Measurements from ENCODE around the gene NR4A1.

NR4A1 gene

DNA sequence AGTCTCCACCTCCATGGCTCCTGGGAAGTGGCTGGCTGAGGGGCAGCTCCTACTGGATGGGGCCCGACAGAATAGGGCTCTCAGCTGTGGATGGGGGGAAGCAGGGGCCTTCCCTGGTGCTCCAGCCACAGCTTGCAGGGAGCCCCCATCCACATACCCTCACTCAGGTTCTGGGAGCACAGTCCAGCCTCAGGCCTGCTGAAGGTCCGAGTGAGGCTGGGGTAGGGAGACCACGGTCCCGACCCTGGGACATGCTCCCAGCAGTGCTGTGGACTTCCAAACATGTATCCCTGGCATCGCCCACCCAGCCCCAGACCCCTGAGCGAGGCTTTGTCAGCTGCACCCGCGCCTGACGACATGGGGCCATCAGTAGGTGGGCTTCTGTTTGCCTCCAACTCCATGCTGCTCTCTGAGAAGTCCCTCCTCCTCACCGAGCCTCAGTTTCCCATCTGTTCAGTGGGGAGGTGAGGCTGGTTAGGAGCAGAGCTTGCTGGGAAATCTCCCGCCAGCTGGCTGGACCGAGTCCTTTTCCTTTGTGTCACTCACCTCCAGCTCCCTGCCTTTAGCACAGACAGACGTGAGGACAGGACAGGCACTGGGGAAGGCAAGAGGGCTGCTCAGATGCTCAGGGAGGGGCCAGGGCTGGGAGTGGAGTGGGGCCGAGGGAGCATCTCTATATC lies 9.4 kb downstream of the NR4A1 start:
- no peak for DNase-seq

DNA sequence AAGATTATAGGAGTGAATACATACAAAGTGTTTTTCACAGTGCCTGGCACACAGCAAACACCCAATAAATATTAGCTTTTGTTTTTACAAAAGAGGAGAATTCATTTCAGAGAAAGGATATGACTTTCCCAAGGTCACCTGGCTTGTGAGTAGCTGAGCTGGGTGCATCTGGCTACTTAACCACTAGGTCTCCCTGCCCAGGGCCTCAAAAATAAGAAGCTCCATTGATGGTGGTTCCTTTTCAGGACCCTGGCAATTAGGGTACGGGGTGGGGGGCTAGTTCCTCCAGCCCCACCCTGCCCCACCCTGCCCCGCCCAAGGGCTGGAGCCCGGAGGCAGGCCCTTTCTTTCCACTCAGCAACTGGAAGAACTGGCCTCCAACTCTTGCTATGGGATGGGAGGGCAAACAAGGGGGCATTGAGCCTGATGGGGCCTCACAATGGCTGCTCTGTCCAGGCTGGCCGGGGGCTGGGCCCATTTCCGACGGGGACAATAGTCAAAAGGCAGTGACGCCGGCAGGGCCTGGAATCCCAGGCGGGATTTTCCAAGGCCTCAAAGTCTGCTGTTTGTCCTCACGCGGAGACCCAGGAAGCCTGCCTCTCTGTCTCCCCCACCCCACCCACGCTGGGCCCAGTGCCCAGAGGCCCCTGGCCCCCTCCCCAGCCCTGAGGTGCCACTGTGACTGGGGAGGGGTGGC lies 10.4 kb downstream of the NR4A1 start:
- DNase-seq = no peak

DNA sequence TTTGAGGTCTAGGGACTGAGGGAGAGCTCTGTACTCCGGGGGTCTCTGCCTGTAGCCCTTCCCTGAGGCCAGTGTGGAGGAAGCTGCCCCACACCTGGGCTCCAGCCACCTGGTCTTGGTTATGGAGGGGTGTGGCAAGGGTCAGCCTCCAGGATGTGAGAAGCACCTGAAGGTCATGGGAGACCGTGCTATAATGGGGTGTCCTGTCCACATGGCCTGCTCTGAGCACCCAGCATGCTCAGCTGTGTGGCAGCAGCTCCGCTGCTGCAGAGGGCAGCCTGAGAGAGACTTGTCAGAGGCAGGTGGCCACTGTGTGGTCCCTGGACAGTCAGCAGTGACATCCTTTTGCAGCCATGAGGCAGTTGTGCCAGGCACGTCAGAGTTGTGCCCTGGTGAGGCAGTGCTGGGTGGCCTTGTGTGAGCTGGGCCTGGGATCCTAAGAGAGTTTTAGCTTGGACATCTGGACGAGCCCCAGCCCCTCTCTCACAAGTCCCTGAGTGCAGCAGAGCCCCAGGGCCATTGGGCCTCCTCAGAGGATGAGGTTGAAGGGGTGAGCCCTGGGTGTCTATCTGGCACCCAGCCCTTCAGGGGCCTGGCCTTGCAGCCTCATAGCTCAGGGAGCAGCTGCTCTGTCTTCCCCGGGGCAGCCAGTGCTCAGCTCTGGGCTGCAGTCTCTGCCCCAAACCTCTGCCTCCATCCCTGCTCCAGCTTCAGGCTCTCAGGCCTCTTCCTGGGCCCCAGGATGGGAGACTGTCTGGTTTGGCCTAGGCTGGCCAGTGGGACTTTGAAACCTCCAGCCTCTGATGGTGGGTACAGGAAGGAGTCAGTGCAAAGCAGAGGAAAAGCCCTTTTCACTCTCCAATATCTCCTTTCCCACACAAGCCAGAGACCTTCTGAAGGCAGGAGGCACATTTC lies 11.2 kb downstream of the NR4A1 start:
- DNase-seq = no peak

DNA sequence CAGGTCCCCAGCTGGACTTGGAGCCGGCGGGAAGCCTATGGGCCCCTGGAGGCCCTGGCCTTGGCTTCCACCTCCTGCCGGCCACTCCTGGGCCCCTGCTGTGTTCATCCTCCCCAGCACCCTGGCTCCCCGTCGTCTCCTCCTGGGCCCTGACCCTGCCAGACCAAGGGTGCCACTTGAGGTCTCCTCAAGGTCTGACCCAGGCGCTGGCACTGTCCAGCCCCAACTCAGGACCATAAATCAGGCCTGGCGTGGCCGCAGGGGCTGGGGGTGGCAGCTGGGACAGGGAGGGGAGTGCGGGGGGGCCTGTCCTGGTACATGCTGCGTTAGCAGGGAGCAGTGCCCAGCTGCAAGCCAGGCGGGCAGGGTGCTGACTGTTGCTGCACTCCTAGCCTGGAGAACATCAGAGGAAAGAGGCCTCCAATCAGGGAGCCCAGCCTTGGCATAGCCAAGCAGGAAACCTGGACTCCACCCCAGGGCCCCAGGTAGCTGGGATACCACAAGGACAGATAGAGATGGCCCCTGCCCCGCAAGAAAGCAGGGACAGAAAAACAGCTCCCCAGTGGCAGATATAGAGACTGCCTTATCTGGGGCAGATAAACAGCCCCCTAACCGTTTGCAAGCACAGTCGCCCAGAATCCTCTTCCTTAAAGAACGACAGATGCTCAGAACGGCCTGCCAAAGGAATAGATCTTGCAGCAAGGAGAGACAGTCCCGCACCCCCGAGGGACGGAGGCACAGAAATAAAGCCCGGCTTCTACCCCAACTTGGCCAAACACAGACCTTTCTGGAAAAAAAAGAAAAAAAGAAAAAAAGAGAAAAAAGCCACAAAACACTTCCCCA lies 12.1 kb downstream of the NR4A1 start:
- no peak for DNase-seq

DNA sequence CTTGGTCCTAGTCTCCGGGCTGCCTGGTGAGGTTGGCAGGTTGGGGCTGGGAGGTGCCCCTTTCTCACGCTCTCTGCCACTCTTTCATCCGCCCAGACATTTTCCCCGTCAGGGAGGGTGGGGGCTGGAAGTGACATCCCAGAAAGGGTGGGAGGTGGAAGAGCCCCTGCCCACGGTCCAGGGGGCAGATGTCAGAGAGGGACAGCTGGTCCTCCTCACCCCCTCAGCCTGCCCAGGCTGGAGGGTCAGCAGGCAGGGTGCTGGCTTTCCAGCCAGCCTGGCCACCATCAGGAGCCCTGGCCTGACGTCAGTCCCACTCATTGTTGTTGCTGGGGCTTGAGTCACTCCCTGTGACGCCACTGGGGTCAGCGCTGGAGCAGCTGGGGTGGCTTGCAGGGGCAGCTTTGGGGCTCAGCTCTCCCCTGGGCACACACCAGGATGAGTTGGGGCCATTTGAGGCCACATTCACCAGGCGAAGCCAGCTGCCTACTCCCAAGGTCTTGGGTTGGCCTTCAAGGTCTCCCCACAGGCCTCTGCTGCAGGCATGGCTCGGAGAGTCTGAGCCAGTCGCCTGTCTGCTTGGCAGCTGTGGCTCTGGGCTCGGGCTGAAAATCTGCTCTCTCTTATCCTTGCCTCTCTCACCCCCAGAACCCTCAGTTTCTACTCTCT lies 12.9 kb downstream of the NR4A1 start:
- DNase-seq = no peak

DNA sequence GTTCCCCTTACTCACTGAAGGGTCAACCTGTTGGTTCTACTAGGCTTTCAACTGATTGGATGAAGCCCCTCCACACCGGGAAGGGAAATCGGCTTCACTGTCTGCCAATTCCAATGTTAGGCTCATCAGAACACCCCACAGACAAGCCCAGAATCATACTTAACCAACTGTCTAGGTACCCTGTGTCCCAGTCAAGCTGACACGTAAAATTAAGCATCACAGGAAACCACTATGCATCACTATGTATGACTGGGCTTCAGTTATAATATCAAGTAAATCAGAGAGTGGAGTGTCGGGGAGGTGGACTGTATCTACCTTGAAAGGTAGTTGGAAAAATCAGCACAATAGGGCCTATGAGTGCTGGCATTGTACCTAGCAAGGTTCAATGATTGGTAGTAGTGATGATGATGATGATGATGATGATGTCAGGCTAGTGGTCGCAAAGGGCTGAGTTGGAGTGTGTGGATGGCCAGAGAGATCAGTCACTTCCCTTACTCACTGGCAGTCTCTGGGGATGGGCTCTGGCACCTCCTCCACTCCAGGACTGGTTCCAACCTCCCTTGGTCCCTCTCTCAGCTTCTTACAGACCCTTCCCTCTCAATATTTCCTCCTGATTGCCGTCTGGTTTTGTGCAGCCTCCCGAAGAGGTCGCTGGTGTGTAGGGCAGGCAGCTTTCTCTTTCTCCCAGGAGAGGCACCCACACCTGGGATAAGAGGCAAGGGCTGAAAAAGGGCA lies 15.3 kb downstream of the NR4A1 start:
- peak; percentile 38 for DNase-seq

DNA sequence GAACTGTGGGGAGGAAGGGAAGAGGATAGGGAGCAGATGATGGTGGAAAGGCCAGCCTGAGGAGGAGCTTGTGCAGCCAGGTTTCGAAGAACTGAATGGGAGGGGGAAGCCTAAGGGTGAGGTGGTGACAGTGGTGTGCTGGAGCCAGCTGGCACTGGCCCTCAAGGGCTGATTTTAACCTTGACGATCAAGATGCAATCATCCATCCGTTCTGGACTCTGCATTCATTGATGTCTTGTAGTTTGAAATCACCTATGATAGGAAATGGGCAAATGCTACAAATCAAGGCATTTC lies 15.8 kb downstream of the NR4A1 start:
- DNase-seq = no peak

DNA sequence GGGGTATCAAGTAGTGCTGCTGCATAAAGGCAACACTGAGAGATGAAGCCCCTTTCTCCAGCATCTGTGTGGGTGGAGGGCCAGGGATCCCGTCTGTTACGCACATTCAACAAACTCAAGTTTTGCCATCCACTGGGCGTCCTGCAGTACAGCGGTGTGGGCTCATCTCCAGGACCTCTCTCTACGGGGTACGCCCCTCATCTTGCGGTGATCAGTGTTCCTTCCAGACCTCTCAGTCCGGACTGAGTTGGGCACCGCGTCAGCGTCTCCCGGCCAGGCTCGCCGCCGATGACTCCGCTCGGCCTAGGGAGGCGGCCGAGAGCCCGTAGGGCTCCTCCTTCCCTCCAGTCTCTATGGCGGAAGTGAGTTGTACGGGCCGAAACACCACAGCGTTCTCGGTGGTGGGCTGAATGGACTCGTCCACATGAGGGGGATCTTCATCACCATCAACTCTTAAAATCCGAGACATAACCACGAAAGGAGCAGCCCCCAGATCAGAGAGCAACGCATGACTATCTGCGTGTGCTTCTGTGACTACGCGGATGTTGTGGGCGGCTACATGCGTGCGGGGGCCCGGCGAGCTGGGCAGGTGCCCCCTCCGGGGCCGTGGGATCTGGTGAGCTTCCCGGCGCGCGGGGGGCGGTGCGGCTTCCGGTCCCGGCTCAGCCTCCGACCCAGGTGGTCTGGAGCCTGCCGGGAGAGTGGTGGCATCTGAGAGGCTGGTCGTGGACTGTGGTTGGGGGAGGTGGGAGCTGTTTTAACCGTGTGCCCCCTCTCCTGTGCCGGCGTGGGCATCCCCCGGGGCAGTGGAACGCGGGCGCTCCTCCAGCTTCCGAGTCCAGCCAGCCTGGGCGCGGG lies 18.3 kb downstream of the NR4A1 start, which contains the start of gene ATG101:
ATG101 (plus strand) TSS at position 652 of the 858 bp plus-strand sequence. CDS start 3,673 bp downstream, outside the sequence.
- peak; percentile 95 for DNase-seq

DNA sequence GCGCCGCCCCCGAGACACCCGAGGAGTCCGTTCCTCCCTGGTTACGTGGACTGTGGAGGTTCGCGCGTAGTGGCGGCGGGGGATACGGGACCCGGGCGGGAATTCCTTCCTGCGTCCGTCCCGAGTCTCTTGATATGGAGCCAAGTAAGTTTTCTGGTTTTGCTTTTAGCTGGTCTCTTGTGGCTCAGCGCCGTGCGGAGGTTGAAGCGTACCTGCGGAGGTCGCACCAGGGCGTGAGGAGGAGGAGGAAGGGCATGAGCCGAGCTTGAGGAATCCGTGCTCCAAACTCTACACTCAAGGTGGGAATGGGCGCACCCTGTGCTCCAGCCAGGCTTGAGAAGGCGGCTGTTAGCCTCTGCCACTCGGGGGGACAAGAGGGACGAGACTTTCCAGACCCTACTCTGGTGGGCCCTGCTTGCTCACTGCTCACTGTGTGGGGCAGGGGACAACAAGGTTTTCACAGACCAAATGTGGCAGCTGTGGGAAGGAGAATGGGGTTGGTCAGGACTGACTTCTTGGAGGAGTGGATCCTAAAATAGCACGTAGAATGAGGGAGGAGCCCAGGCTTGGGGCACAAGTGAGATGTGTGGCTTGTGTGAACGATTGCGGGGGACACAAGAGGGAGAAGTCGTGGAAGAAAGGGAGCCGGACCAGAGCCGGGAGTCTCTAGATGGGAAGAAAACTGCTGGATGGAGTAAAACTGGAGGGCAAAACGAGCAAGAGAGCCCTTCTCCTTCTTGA lies 19.1 kb downstream of the NR4A1 start:
- DNase-seq = peak; percentile 5

DNA sequence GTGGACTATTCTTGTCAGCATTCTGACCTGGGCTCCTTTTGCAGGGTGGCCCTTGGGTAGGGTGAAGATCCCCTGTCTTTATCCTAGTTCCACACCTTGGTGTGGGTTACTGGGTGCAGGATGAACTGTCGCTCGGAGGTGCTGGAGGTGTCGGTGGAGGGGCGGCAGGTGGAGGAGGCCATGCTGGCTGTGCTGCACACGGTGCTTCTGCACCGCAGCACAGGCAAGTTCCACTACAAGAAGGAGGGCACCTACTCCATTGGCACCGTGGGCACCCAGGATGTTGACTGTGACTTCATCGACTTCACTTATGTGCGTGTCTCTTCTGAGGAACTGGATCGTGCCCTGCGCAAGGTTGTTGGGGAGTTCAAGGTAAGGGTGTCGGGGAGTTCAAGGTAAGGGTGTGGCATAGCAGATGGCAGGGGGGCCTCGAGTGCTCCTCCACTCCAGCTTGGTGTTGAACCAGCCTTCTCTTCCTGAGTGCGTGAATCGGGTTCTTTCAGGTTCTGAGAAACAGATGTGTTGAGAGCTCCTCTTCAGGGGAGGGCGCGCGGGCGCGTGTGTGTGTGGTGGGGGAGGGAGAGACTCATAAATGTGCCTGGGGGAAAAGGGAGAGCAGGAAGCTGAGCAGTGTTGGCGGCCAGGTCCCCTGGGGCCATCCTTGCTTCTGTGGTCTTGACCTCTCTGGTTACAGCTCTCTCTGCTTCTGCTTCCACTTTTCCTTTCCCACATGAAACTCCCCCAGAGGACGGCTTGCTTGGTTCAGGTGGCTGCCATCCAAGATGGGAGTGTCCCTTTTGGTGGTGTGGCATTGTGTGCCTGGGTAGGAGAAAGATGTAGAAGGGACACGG lies 22.5 kb downstream of the NR4A1 start:
- DNase-seq = no peak

DNA sequence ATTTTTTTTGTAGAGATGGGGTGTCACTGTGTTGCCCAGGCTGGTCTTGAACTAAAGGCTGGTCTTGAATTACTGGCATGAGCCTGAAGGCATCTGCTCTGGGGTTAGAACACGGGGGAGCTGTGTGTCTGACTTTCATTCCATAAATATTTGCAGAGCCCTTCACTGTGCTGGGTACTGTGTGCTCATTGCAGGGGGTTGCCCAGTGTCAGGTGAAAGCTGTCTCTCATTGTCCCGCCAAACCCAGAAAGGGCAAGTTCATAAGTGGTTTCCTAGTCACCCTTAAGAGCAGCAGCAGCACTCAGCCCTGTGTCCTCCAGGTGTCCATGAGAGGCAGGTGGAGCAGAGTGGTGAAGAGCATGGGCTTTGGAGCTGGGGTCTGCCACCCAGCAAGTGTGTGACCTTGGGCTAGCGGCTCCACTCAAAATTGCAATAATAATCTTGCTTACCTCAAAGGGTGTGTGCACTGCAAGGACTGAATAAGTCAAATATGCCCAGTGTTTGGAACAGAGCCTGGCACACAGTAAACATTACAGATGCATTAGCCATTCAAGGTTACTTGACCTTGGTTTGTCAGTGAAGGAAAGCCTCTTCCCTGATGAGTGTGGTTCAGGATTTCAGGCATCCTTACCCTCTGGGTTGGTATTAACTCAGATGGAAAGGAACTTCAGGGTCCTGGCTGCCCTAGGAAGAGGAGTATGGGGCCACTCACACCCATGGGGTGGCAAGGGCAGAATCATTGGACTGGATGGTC lies 23.9 kb downstream of the NR4A1 start:
- no peak for DNase-seq

DNA sequence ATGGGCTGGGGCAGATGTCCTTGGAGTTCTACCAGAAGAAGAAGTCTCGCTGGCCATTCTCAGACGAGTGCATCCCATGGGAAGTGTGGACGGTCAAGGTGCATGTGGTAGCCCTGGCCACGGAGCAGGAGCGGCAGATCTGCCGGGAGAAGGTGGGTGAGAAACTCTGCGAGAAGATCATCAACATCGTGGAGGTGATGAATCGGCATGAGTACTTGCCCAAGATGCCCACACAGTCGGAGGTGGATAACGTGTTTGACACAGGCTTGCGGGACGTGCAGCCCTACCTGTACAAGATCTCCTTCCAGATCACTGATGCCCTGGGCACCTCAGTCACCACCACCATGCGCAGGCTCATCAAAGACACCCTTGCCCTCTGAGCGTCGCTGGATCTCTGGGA lies 25.6 kb downstream of the NR4A1 start:
- no peak for DNase-seq

DNA sequence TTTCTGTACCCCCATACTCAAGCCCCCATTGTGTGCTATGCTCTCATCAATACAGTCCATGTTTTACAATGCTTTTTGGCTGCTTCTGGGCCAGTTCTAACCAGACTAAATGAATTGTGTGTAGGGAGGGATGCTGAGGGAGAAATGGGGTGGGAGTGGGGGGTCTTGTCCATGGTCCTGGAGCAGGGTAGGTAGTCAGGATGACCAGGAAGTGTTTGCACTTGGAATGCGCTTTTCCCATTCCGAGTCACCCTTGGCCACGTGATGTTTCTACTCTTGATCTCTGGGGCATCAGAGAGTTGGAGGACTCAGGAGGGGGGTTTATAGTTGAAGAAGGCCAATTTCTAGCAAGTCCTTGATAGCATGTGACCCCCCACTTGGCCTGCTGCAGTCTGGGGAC lies 27.0 kb downstream of the NR4A1 start:
- no peak for DNase-seq

DNA sequence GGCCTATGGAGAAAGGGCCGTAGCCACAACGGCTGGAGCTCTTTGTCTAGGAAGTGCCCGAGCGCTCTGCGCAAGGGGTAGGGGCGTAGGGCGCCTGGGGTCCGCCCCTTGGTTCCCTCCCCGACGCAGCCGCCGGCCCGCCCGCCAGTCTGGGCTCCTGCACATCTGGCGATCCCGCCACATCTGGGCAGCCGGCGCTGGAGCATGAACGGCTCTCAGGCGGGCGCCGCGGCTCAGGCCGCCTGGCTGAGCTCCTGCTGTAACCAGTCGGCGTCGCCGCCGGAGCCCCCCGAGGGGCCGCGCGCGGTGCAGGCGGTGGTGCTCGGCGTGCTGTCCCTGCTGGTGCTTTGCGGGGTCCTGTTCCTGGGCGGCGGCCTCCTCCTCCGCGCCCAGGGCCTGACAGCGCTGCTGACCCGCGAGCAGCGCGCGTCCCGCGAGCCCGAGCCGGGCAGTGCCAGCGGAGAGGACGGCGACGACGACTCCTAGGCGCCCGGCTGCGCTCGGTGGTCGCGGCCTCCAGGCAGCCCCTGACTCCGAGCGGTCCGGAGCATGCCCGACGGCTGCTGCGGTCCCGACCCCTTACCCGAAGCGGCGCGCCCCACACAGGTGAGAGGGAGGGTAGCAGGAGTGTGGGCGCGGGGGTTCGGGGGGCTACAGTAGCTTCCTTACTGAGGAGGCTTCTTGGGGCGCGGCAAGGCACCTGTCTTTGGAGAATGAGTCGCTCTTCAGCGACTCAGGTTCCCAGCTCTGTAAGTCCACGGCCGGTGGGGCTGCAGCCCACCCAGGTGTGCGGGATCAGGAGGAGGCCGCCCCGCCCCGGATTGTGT lies 28.5 kb downstream of the NR4A1 start, which contains the start of gene SMIM41:
SMIM41 (plus strand) TSS at position 129 of the 827 bp plus-strand sequence; CDS start at position 205, 76 bp downstream.
- no peak for DNase-seq

DNA sequence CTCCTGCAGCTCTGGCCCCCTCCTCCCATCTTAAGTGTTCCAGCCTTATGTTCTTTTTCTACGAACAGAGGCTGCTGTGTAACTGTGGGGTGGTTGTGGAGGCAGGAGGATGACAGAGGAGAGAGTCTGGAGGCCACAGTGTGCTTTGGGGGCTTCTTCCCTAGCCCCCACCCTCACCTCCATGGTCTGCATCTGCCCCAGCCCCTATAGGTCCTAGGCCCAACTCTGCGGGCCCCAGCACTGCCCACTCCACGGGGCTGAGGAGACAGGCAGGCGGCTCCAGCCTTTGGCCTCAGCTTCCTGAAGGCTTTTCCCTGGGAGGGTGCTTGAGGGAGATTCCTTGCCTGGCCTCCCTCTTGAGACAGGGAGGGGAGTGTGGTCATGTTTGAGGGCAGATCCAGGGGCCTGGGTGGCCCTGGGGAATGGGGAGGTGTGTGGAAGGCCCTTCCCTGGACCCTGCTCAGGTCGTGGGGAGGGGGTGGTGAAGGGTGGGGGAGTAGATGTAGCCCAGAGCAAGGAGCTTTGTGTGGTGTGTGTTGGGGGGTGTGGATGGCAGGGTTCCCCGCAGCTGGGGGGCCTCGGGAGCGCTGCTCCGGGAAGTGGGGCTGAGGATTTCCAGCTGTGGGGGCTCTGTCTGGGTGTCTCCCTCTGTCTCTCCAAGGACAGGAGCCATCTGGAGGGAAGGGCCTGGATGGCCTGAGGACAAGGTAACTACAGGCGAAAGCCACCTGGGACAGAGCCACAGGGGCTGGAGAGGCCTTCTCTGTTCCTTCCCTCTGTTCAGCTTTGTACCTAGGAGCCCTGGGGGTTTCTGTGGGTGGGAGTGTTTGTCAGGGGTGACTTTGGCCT lies 29.4 kb downstream of the NR4A1 start:
- DNase-seq = no peak

DNA sequence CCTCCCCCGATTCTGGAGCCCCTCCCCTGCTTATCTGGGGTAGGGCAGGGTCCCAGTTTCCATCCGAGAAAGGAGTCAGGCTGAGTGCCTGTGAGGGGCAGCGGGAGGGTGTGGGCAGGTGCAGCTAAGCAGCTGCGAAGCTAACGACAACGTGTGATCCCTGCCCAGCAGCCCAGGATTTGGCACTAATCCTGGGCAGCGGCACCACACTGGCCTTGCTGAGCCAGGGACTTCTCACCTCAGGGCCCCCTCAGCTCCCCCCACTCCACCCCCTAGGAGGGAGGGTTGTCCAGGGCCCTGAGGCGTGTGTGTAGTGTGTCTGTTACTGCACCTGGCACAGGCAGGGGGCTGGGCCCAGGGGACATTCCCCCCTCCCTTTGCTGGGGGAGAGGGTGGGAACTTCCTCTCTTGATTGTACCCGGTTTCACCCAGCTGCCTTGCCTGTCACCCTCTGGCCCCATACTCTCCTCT lies 30.1 kb downstream of the NR4A1 start:
- no peak for DNase-seq

Data from activated CD4-positive, alpha-beta T cell treated with anti-CD3 and anti-CD28 coated beads, Interleukin-2, Interleukin-6, amounts not matched to agents 100 ng/mL and 50 ng/mL, durations not matched to agents 16 hours and 8 hours (primary cell).